ENCODE data around the gene SPECC1.
"Not testable (repeated sequence)": the region's sequence is repeated elsewhere in the genome, so short reads cannot be mapped to it uniquely, and the experiment has no call there.

SPECC1 gene

GRCh38 chr17:20351405-20351804 is 342.2 kb downstream of the SPECC1 start:
- not testable (repeated sequence) for DNase-seq

DNA sequence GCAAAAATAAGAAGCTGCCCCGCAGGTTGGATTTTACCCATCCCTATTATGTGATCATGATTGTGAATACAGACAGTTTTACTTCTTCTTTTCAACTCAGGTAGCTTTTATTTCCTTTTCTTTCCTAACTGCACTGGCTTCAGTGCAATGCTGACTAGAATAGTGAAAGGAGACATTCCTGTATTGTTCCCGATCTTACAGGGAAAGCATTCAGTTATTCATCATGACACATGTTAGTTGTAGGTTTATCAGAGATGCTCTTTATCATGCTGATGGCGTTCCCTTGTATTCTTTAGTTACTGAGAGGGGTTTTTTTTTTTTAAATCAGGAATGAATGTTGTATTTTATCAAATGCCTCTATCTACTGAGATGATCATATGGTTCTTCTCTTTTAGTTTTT is 343.4 kb downstream of the SPECC1 start:
- not testable (repeated sequence) for DNase-seq

DNA sequence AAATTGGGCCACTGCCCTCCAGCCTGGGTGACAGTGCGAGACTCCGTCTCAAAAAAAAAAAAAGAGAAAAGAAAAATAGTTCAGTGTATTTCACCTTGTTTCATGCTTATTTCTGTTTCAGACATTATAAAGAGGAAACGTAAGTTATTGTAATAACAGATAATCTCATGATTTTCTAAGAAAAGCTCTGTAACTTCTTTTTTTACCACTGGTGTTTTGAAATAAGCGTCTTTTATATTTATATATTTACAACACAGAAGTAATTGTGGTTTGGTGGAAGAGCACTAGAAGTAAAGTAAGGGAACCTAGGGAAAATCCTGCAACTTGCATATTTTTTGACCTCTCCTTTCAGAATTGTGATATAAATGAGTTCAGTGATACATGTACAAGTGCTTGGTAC is 354.7 kb downstream of the SPECC1 start:
- DNase-seq: not testable (repeated sequence)

Data from CD4-positive, alpha-beta T cell treated with Interferon alpha-2 for 1 hour (primary cell).